ENCODE data around the gene GRK3.
"Not testable (repeated sequence)": the region's sequence is repeated elsewhere in the genome, so short reads cannot be mapped to it uniquely, and the experiment has no call there.

The GRK3 gene

DNA sequence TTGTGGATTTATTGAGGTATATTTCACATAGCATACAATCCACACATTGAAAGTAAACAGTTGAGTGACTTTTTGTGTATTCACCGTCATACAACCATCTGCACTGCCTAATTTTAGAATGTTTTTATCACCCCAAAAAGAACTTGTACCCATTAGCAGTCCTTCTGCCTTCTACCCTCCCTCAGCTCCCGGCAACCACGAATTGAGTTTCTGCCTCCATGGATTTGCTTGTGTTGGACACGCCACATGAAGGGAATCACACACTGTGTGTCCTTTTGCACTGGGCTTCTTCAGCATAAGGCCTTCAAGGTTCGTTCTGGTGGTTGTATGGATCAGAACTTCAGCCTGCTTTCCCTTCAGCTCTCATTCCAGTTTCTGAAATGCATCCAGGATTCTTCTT, 41.1 kb downstream of the GRK3 start:
- DNase-seq (ENCODE audit: low read depth in 1 of 2, low spot score in 1 of 2); H3K27ac ChIP-seq (replicated peaks); H3K4me3 ChIP-seq (replicated peaks; ENCODE audit: insufficient read depth, low read length): not testable (repeated sequence)

DNA sequence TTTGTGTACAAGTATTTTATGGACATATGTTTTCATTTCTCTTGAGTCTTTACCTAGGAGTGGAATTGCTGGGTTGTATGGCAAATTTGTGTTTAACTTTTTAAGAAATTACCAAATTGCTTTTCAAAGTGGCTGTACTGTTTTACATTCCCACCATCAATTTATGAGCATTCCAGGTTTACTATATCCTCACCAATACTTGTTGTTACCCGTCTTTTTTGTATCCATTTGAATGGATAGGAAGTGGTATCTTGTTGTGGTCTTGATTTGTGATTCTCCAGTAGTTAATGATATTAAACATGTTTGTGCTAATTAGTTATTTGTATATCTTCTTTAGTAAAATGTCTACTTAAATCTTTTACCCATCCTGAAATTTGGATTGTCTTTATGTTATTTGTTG, 46.8 kb downstream of the GRK3 start:
- not testable (repeated sequence) for H3K27me3 ChIP-seq (ENCODE audit: insufficient read depth, poor library complexity, severe bottlenecking); DNase-seq (ENCODE audit: low read depth in 1 of 2, low spot score in 1 of 2); H3K27ac ChIP-seq (replicated peaks); H3K4me3 ChIP-seq (replicated peaks; ENCODE audit: insufficient read depth, low read length)

More for the DNA sequence above, 41.1 kb downstream of the GRK3 start:
- not testable (repeated sequence) for H3K27me3 ChIP-seq (ENCODE audit: insufficient read depth, poor library complexity, severe bottlenecking)

DNA sequence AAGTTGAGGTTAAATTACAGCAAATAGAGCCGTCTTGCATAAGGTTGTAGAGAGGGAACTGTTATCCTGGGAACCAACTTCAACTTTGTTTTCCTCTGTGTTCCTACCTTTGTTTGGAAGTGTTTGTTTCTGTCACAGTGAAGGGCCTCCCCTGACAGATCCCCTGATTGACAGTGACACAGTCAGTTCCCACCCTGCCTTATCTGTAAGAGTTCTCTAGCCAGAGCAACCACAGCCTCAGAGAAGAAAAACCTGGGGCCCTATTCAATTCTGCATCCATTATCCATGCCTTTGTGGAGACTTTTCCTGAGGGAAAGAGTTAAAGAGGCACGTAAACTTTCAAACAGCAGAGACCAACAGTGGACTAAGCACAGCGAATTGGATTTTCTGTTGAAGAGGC, 48.7 kb downstream of the GRK3 start:
- not testable (repeated sequence) for DNase-seq (ENCODE audit: low read depth in 1 of 2, low spot score in 1 of 2); H3K4me3 ChIP-seq (replicated peaks; ENCODE audit: insufficient read depth, low read length); H3K27me3 ChIP-seq (ENCODE audit: insufficient read depth, poor library complexity, severe bottlenecking); H3K27ac ChIP-seq (replicated peaks)

DNA sequence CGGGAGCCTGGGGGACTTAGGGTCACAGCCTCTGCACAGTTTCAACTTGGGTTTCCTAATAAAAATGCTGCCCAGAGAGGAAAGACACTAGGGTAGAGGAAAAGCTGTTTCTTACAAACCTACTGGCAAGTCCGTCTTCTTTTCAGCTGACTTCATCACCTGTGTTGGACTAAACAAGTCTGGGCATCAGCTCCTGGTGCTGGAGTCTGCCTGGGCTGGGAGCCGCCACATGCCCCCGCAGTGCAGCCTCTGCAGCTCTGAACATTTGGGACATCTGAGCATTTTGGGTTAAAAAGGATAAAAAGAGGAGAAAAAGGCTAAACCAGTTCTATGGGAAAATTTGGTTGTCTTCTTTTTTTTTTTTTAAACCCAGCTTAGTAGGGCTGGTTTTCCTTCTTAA, 49.1 kb downstream of the GRK3 start:
- not testable (repeated sequence) for H3K27me3 ChIP-seq (ENCODE audit: insufficient read depth, poor library complexity, severe bottlenecking); DNase-seq (ENCODE audit: low read depth in 1 of 2, low spot score in 1 of 2); H3K27ac ChIP-seq (replicated peaks); H3K4me3 ChIP-seq (replicated peaks; ENCODE audit: insufficient read depth, low read length)

DNA sequence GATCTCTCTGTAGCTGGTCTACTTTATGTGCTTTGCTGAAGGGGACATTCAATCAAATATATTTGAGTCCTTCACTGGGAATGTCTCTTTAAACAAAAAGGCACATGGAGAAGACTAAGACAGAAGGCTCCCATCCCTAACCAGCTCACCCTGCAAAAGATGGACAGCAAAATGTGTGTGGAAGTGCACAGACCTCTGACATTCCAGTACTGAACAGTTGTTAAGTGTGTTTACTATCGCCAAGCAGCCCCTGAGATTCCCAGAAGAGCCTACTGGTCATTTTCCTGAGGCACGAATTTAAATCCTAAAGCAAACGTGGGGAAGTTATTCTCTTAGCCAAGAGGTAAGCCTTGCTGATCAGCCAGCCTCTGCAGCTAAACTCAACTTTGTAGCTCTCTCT, 50.3 kb downstream of the GRK3 start:
- not testable (repeated sequence) for H3K27ac ChIP-seq (replicated peaks); H3K4me3 ChIP-seq (replicated peaks; ENCODE audit: insufficient read depth, low read length); H3K27me3 ChIP-seq (ENCODE audit: insufficient read depth, poor library complexity, severe bottlenecking); DNase-seq (ENCODE audit: low read depth in 1 of 2, low spot score in 1 of 2)

DNA sequence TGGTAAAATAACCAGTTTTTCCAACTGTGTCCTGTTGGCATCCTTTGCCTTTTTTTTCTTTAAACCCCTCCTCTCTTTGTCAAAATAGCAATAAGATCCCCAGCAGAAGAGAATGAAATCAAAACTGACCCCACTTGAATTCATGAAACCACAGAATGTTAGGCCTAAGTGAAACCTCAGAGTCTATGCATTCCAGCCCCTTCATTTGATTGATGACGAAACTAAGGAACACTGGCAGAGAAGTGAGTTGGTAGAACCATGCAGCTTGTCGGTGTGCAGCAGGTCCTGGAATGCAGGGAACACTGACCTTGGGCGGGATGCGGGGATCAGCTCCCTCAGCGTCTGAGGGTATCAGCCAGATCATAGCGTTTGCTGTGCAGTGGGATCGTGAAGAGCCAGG, 57.5 kb downstream of the GRK3 start:
- H3K27me3 ChIP-seq (ENCODE audit: insufficient read depth, poor library complexity, severe bottlenecking), result no peaks in the 10 kb centered on the region
- DNase-seq (ENCODE audit: low read depth in 1 of 2, low spot score in 1 of 2), result no peak
- no peak overlapping the region for H3K27ac ChIP-seq (replicated peaks)
- H3K4me3 ChIP-seq (replicated peaks; ENCODE audit: insufficient read depth, low read length), result no peak overlapping the region
- TF ChIP-seq SPI1 (IDR thresholded peaks at IDR 0.05; ENCODE audit: borderline replicate concordance, low read depth) (no peak), GABPA (IDR thresholded peaks at IDR 0.05; ENCODE audit: low read depth) (no peak), POLR2AphosphoS5 (IDR thresholded peaks at IDR 0.05; ENCODE audit: low read depth) (no peak)
- TF ChIP-seq, protein P1, sequence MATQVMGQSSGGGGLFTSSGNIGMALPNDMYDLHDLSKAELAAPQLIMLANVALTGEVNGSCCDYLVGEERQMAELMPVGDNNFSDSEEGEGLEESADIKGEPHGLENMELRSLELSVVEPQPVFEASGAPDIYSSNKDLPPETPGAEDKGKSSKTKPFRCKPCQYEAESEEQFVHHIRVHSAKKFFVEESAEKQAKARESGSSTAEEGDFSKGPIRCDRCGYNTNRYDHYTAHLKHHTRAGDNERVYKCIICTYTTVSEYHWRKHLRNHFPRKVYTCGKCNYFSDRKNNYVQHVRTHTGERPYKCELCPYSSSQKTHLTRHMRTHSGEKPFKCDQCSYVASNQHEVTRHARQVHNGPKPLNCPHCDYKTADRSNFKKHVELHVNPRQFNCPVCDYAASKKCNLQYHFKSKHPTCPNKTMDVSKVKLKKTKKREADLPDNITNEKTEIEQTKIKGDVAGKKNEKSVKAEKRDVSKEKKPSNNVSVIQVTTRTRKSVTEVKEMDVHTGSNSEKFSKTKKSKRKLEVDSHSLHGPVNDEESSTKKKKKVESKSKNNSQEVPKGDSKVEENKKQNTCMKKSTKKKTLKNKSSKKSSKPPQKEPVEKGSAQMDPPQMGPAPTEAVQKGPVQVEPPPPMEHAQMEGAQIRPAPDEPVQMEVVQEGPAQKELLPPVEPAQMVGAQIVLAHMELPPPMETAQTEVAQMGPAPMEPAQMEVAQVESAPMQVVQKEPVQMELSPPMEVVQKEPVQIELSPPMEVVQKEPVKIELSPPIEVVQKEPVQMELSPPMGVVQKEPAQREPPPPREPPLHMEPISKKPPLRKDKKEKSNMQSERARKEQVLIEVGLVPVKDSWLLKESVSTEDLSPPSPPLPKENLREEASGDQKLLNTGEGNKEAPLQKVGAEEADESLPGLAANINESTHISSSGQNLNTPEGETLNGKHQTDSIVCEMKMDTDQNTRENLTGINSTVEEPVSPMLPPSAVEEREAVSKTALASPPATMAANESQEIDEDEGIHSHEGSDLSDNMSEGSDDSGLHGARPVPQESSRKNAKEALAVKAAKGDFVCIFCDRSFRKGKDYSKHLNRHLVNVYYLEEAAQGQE (IDR thresholded peaks at IDR 0.05; ENCODE audit: insufficient replicate concordance, low read depth), result no peak
- TF ChIP-seq, protein P2, sequence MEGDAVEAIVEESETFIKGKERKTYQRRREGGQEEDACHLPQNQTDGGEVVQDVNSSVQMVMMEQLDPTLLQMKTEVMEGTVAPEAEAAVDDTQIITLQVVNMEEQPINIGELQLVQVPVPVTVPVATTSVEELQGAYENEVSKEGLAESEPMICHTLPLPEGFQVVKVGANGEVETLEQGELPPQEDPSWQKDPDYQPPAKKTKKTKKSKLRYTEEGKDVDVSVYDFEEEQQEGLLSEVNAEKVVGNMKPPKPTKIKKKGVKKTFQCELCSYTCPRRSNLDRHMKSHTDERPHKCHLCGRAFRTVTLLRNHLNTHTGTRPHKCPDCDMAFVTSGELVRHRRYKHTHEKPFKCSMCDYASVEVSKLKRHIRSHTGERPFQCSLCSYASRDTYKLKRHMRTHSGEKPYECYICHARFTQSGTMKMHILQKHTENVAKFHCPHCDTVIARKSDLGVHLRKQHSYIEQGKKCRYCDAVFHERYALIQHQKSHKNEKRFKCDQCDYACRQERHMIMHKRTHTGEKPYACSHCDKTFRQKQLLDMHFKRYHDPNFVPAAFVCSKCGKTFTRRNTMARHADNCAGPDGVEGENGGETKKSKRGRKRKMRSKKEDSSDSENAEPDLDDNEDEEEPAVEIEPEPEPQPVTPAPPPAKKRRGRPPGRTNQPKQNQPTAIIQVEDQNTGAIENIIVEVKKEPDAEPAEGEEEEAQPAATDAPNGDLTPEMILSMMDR (IDR thresholded peaks at IDR 0.05; ENCODE audit: insufficient read depth, low read length), result no peak

DNA sequence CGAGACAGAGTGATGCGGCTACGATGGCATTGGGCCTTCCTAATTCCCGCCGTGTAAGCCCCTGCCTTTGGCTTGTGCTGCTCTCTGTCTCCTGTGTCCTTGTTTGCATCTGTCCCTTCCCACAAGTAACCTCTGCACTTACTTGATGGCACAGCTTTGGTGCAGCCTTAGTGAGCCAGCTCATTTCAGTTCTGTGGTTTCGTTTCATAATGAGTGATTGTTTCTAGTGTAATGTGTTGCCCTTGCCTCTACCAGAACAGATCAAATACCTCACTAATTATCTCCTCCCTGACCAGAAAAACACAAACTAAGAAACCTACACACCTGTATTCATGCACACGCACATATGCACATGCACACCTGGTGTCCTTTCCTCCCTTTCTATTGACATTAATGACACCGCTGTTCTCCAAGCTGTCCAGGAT, 58.8 kb downstream of the GRK3 start:
- no peak for DNase-seq (ENCODE audit: low read depth in 1 of 2, low spot score in 1 of 2)
- no peak overlapping the region for H3K27ac ChIP-seq (replicated peaks)
- no peak for TF ChIP-seq GABPA (IDR thresholded peaks at IDR 0.05; ENCODE audit: low read depth)
- no peak for TF ChIP-seq POLR2AphosphoS5 (IDR thresholded peaks at IDR 0.05; ENCODE audit: low read depth)
- TF ChIP-seq, protein P2 (IDR thresholded peaks at IDR 0.05; ENCODE audit: insufficient read depth, low read length), result no peak
- TF ChIP-seq, protein P1 (IDR thresholded peaks at IDR 0.05; ENCODE audit: insufficient replicate concordance, low read depth), result no peak
- TF ChIP-seq SPI1 (IDR thresholded peaks at IDR 0.05; ENCODE audit: borderline replicate concordance, low read depth), result no peak
- no peaks in the 10 kb centered on the region for H3K27me3 ChIP-seq (ENCODE audit: insufficient read depth, poor library complexity, severe bottlenecking)
- no peak overlapping the region for H3K4me3 ChIP-seq (replicated peaks; ENCODE audit: insufficient read depth, low read length)
